H1 (cell line): ENCODE measurements around the gene DSCAM. TPM values are rescaled to one million over a fixed set of nuclear protein-coding genes. Genes with fewer than 3 reads are reported as not detected.

ENCODE experiments used
- CTCF ChIA-PET: fragments of 300-600 bp; sonication (Branson Sonifier 250); formaldehyde crosslinking; loops from one replicate; lab custom pipeline; 2021; ENCODE audit not compliant: partially characterized antibody; lab: Charles Lee
- POLR2A ChIA-PET: fragments of 300-600 bp; sonication (Branson Sonifier 250); formaldehyde crosslinking; loops from one replicate; lab custom pipeline; 2021; ENCODE audit warnings: inconsistent platforms; ENCODE audit not compliant: partially characterized antibody; lab: Charles Lee
- DNase-seq, 2 experiments: peaks; one replicate each; pipeline versions ENCODE4 v3.0.0 to v3.0.0-alpha.2; 2010 to 2022; ENCODE audit warnings: low spot score in 2 of 2, low read depth in 1 of 2, mixed read lengths in 1 of 2
- FAIRE-seq: peaks from 2 replicates; lab custom pipeline; 2011; peaks lifted over from hg19 to GRCh38; lab: Jason Lieb, UNC
- H2AFZ ChIP-seq: 2 replicates; pipeline ENCODE4 v1.8.1; 2012; ENCODE audit warnings: low read length, inconsistent platforms
- H2AK5ac ChIP-seq: 2 replicates; pipeline ENCODE4 v1.6.1; 2013; ENCODE audit warnings: low read depth, low read length
- H2BK120ac ChIP-seq: replicated peaks from 2 replicates; pipeline ENCODE3; 2013; ENCODE audit warnings: low read depth, low read length, inconsistent platforms
- H2BK12ac ChIP-seq: 2 replicates; pipeline ENCODE4 v1.6.1; 2013; ENCODE audit warnings: low read depth, low read length
- H2BK15ac ChIP-seq: 2 replicates; pipeline ENCODE4 v1.6.1; 2013; ENCODE audit warnings: low read length
- H2BK20ac ChIP-seq: 2 replicates; pipeline ENCODE4 v1.6.1; 2013; ENCODE audit warnings: low read length
- H2BK5ac ChIP-seq: 2 replicates; pipeline ENCODE4 v1.6.1; 2013; ENCODE audit warnings: low read depth, low read length
- H3K14ac ChIP-seq: 2 replicates; pipeline ENCODE4 v1.6.1; 2013; ENCODE audit warnings: inconsistent platforms; ENCODE audit not compliant: insufficient read length
- H3K18ac ChIP-seq: 2 replicates; pipeline ENCODE4 v1.6.1; 2013; ENCODE audit warnings: low read length; ENCODE audit errors: extremely low read depth
- H3K23ac ChIP-seq: 2 replicates; pipeline ENCODE4 v1.6.1; 2013; ENCODE audit warnings: inconsistent platforms; ENCODE audit not compliant: insufficient read length
- H3K23me2 ChIP-seq: 2 replicates; pipeline ENCODE4 v1.6.1; 2013; ENCODE audit warnings: low read depth, low read length
- H3K27ac ChIP-seq: 2 replicates; pipeline ENCODE4 v1.6.1; 2011; ENCODE audit warnings: low read depth, low read length, inconsistent platforms
- H3K27me3 ChIP-seq, 4 experiments: replicated peaks in 1 of 4; 1 replicate in 1 of 4; 2 replicates in 3 of 4; pipeline versions ENCODE4 v1.6.1 to v1.8.1; 2011 to 2013; ENCODE audit warnings: low read length in 3 of 4, mild to moderate bottlenecking in 3 of 4, inconsistent platforms in 2 of 4, mixed read lengths in 2 of 4, moderate library complexity in 1 of 4; ENCODE audit not compliant: control insufficient read depth in 3 of 4, insufficient read depth in 3 of 4; ENCODE audit errors: extremely low read depth in 1 of 4
- H3K36me3 ChIP-seq, 4 experiments: 2 replicates each; pipeline versions ENCODE4 v1.6.1 to v1.8.1; 2011 to 2013; ENCODE audit warnings: mild to moderate bottlenecking in 4 of 4, low read length in 3 of 4, moderate library complexity in 2 of 4, control low read depth in 1 of 4, inconsistent platforms in 1 of 4; ENCODE audit not compliant: insufficient read depth in 4 of 4, control insufficient read depth in 2 of 4
- H3K4ac ChIP-seq: replicated peaks from 2 replicates; pipeline ENCODE3; 2013; ENCODE audit warnings: low read length, low read depth, mixed read lengths, inconsistent platforms; ENCODE audit not compliant: insufficient read length
- H3K4me1 ChIP-seq, 4 experiments: replicated peaks in 1 of 4; 1 replicate in 1 of 4; 2 replicates in 3 of 4; pipeline versions ENCODE4 v1.6.1 to v1.8.1; 2011 to 2013; ENCODE audit warnings: low read length in 3 of 4, inconsistent platforms in 2 of 4, mixed read lengths in 1 of 4; ENCODE audit not compliant: insufficient read depth in 4 of 4, control insufficient read depth in 3 of 4
- H3K4me2 ChIP-seq, 2 experiments: 2 replicates each; pipeline versions ENCODE4 v1.6.1 to v1.8.1; 2011 to 2013; ENCODE audit warnings: low read depth in 2 of 2, low read length in 2 of 2, control low read depth in 1 of 2, inconsistent platforms in 1 of 2, mild to moderate bottlenecking in 1 of 2; ENCODE audit not compliant: insufficient read depth in 1 of 2
- H3K4me3 ChIP-seq, 4 experiments: fragments of 200-600, 300-600 bp in 1 of 4; sonication (generic), shearing (Covaris generic), sonication (Bioruptor Twin) in 1 of 4; 2 replicates each; pipeline versions ENCODE4 v1.5.1 to v1.8.1; 2011 to 2016; ENCODE audit warnings: low read length in 4 of 4, low read depth in 3 of 4, control low read depth in 2 of 4, inconsistent platforms in 2 of 4, mild to moderate bottlenecking in 2 of 4, mixed read lengths in 1 of 4, moderate library complexity in 1 of 4; ENCODE audit not compliant: insufficient read depth in 2 of 4; ENCODE audit errors: extremely low read depth in 1 of 4
- H3K56ac ChIP-seq: replicated peaks from 2 replicates; pipeline ENCODE3; 2013; ENCODE audit warnings: low read depth, mild to moderate bottlenecking, mixed read lengths, low read length, inconsistent platforms; ENCODE audit not compliant: insufficient read length
- H3K79me1 ChIP-seq: 2 replicates; pipeline ENCODE4 v1.6.1; 2013; ENCODE audit warnings: low read depth, low read length, control low read depth
- H3K79me2 ChIP-seq, 2 experiments: 2 replicates each; pipeline versions ENCODE4 v1.6.1 to v1.8.1; 2012 to 2013; ENCODE audit warnings: low read length in 2 of 2, mild to moderate bottlenecking in 2 of 2, inconsistent platforms in 1 of 2; ENCODE audit not compliant: insufficient read depth in 2 of 2, control insufficient read depth in 1 of 2
- H3K9ac ChIP-seq, 4 experiments: replicated peaks in 1 of 4; 1 replicate in 1 of 4; 2 replicates in 3 of 4; pipeline versions ENCODE4 v1.6.1 to v1.8.1; 2011 to 2013; ENCODE audit warnings: low read depth in 3 of 4, low read length in 3 of 4, control low read depth in 2 of 4, mild to moderate bottlenecking in 2 of 4, moderate library complexity in 2 of 4, inconsistent platforms in 1 of 4; ENCODE audit errors: extremely low read depth in 1 of 4
- H3K9me3 ChIP-seq, 2 experiments: 2 replicates each; pipeline versions ENCODE4 v1.6.1 to v1.8.1; 2012 to 2013; ENCODE audit warnings: mild to moderate bottlenecking in 2 of 2, moderate library complexity in 2 of 2, control low read depth in 1 of 2, inconsistent platforms in 1 of 2, low read depth in 1 of 2, low read length in 1 of 2, mixed read lengths in 1 of 2; ENCODE audit not compliant: insufficient read depth in 2 of 2
- H4K20me1 ChIP-seq, 2 experiments: replicated peaks in 1 of 2; 2 replicates each; pipeline versions ENCODE3 to v1.8.1; 2011 to 2013; ENCODE audit warnings: inconsistent platforms in 2 of 2, low read length in 2 of 2, mild to moderate bottlenecking in 1 of 2; ENCODE audit not compliant: insufficient read depth in 2 of 2, control insufficient read depth in 1 of 2
- H4K5ac ChIP-seq: 2 replicates; pipeline ENCODE4 v1.6.1; 2013; ENCODE audit warnings: low read length, low read depth, mixed read lengths, inconsistent platforms; ENCODE audit not compliant: insufficient read length
- H4K8ac ChIP-seq: 2 replicates; pipeline ENCODE4 v1.8.0; 2013; ENCODE audit warnings: mild to moderate bottlenecking, moderate library complexity, low read length, inconsistent platforms; ENCODE audit not compliant: insufficient read depth; ENCODE audit errors: extremely low read depth
- H4K91ac ChIP-seq: replicated peaks from 2 replicates; pipeline ENCODE3; 2013; ENCODE audit warnings: low read length, mixed read lengths, inconsistent platforms; ENCODE audit not compliant: insufficient read length
- ATF3 ChIP-seq: IDR thresholded peaks from 2 replicates; pipeline ENCODE4 v1.6.1; 2011; ENCODE audit warnings: low read depth, mild to moderate bottlenecking, low read length; ENCODE audit not compliant: insufficient read depth
- MAX ChIP-seq: IDR thresholded peaks from 2 replicates; pipeline ENCODE4 v1.6.1; 2012; ENCODE audit warnings: inconsistent platforms
- RFX5 ChIP-seq: IDR thresholded peaks from 2 replicates; pipeline ENCODE4 v1.6.1; 2011; ENCODE audit warnings: low read depth, low read length, improper control_type of control experiment, borderline replicate concordance
- TAF1 ChIP-seq: IDR thresholded peaks from 2 replicates; pipeline ENCODE4 v1.6.1; 2011; ENCODE audit warnings: mild to moderate bottlenecking, low read depth, low read length
- WGBS, 2 experiments: shearing (Covaris generic) in 1 of 2; methylation state at CpG; one replicate each; pipeline versions ENCODE4 v1.1.6 to v1.1.7; 2013 to 2015; ENCODE audit warnings: low lambda C conversion rate in 2 of 2, mixed read lengths in 2 of 2, inconsistent platforms in 1 of 2, low coverage in 1 of 2, missing lambda C conversion rate in 1 of 2; ENCODE audit not compliant: insufficient replicate concordance in 2 of 2, insufficient coverage in 1 of 2, insufficient read length in 1 of 2; ENCODE audit errors: extremely low coverage in 1 of 2, missing lambda C conversion rate in 1 of 2; 5-methylcytosine and 5-hydroxymethylcytosine counted together
- polyA plus RNA-seq, 7 experiments: library from polyadenylated mRNA; depleted of rRNA in 3 of 7; stranded (reverse) in 5 of 7; unstranded in 2 of 7; fragments of >200 nt in 5 of 7; fragments of 200-250 nt in 2 of 7; gene quantifications; 1 replicate in 5 of 7; 2 replicates in 1 of 7; 4 replicates in 1 of 7; pipeline versions ENCODE4 v1.2.1 to v1.2.3, GENCODE V29; 2011 to 2013; ENCODE audit warnings: missing spikeins in 2 of 7, mixed read lengths in 2 of 7
- total RNA-seq: library from RNA; stranded (reverse); fragmentation: NEBNext Ultra II Directional; extraction: Animal tissue kit (Norgen Biotek cat#: 25700); gene quantifications from 2 replicates; pipeline ENCODE4 v1.2.1, GENCODE V29; 2021

DSCAM gene
- total and polyA plus RNA-seq, 2 of the 8 experiments (the other 6 are each of a cell fraction or from before 2014, with no cell fraction given), result 0.02 to 0.15 TPM

- Histone ChIP-seq H3K18ac (no peak overlapping the region), H2AK5ac (no peak overlapping the region), H3K23ac (no peak overlapping the region), H2BK20ac (no peak overlapping the region), H3K14ac (no peak overlapping the region), H4K20me1 (no peaks in the 10 kb centered on the region), H2BK120ac (no peak overlapping the region), H3K79me1 (no peaks in the 10 kb centered on the region), H2BK12ac (no peak overlapping the region), H2BK5ac (no peak overlapping the region), H4K91ac (no peak overlapping the region), H3K4ac (no peak overlapping the region), H3K36me3 (no peaks in the 10 kb centered on the region), H3K27me3 (no peaks in the 10 kb centered on the region), H3K23me2 (no peaks in the 10 kb centered on the region), H2BK15ac (no peak overlapping the region), H3K4me3 (no peak overlapping the region), H2AFZ (no peak overlapping the region), H3K9ac (no peak overlapping the region), H3K4me1 (no peaks in the 10 kb centered on the region), H4K8ac (no peak overlapping the region), H4K5ac (no peak overlapping the region), H3K56ac (no peak overlapping the region), H3K79me2 (no peaks in the 10 kb centered on the region), H3K4me2 (no peak overlapping the region), H3K9me3 (no peaks in the 10 kb centered on the region), H3K27ac (no peak overlapping the region)
- no peak for TF ChIP-seq ATF3
- TF ChIP-seq MAX, result no peak
- TF ChIP-seq TAF1, result no peak
- no peak for TF ChIP-seq RFX5
- WGBS, 2 experiments, result 93% methylated on average over 4 of the region's 4 CpGs; no CpG with 5 or more reads in 1 of the 2 experiments
- POLR2A ChIA-PET, result no interaction called here
- CTCF ChIA-PET, result interaction anchor here (1.1 kb wide), 1 partner anchor 148 kb away, joined by 3 read pairs; no protein-coding TSS in a partner anchor
- no peak for FAIRE-seq
- DNase-seq, result no peak
These were observed 874.5 kb downstream of the DSCAM start for GRCh38 chr21:39972471-39972870.
